Suprapubic skin (tissue), 4 donors: ENCODE results near the gene ZDHHC12. TPM values are rescaled to one million over a fixed set of nuclear protein-coding genes. Genes with fewer than 3 reads are reported as not detected.

ENCODE experiments used
- DNase-seq, 2 donors: peaks; one replicate each; pipeline ENCODE4 v3.0.0-alpha.2; 2019; ENCODE audit warnings: low spot score in 2 of 2
- H3K27ac ChIP-seq: fragments of 200-600 bp; sonication (generic); one replicate; pipeline ENCODE4 v1.5.1; 2019
- H3K27me3 ChIP-seq: fragments of 200-600 bp; sonication (generic); one replicate; pipeline ENCODE4 v1.5.1; 2019
- H3K36me3 ChIP-seq: fragments of 200-600 bp; sonication (generic); one replicate; pipeline ENCODE4 v1.5.1; 2019
- H3K4me1 ChIP-seq: fragments of 200-600 bp; sonication (generic); one replicate; pipeline ENCODE4 v1.5.1; 2019
- H3K4me3 ChIP-seq: fragments of 200-600 bp; sonication (generic); one replicate; pipeline ENCODE4 v1.5.1; 2019; ENCODE audit warnings: mild to moderate bottlenecking
- H3K9me3 ChIP-seq: fragments of 200-600 bp; sonication (generic); one replicate; pipeline ENCODE4 v1.5.1; 2019
- EP300 ChIP-seq: sonication (generic); formaldehyde crosslinking; IDR thresholded peaks from one replicate; pipeline ENCODE4 v1.6.1; 2017; ENCODE audit warnings: antibody characterized with exemption
- POLR2A ChIP-seq, 2 donors: fragments of 450-650 bp; IDR thresholded peaks; one replicate each; pipeline ENCODE4 v1.6.1; 2017; ENCODE audit warnings: antibody characterized with exemption in 2 of 2, mild to moderate bottlenecking in 2 of 2, moderate library complexity in 2 of 2
- POLR2AphosphoS5 ChIP-seq, 3 donors: sonication (generic); formaldehyde crosslinking; IDR thresholded peaks; one replicate each; pipeline ENCODE4 v1.6.1; 2017; ENCODE audit warnings: antibody characterized with exemption in 3 of 3
- WGBS: methylation state at CpG from one replicate; pipeline ENCODE4 v1.1.5; 2018; 5-methylcytosine and 5-hydroxymethylcytosine counted together
- total RNA-seq, 4 donors: library from RNA; depleted of rRNA; stranded (reverse); fragments of >200 nt; gene quantifications; one replicate each; pipeline ENCODE4 v1.1.0, GENCODE V29; 2016
- TF ChIP-seq, protein P1 (sequence below), 2 donors: fragments of 200-600 bp in 1 of 2; fragments of 450-650 bp in 1 of 2; sonication (generic) in 1 of 2; IDR thresholded peaks; one replicate each; pipeline ENCODE4 v1.5.1; 2016 to 2019; ENCODE audit warnings: antibody characterized with exemption in 2 of 2, mild to moderate bottlenecking in 1 of 2, moderate library complexity in 1 of 2

Gene ZDHHC12
- total RNA-seq, 4 donors from 2014 or later, result 31.5 to 90.5 (median 75.0) TPM

GRCh38 chr9:128689820-128690683 lies 33.9 kb downstream of the ZDHHC12 start:
- peak overlapping the region; percentile 71 for H3K4me3 ChIP-seq
- peak overlapping the region; percentile 95 for H3K27ac ChIP-seq
- no peaks in the 10 kb centered on the region for H3K9me3 ChIP-seq
- no peak for TF ChIP-seq EP300
- no peak for TF ChIP-seq POLR2A (IDR thresholded peaks at IDR 0.05)
- no peak for TF ChIP-seq POLR2AphosphoS5 (IDR thresholded peaks at IDR 0.05)
- TF ChIP-seq, protein P1, sequence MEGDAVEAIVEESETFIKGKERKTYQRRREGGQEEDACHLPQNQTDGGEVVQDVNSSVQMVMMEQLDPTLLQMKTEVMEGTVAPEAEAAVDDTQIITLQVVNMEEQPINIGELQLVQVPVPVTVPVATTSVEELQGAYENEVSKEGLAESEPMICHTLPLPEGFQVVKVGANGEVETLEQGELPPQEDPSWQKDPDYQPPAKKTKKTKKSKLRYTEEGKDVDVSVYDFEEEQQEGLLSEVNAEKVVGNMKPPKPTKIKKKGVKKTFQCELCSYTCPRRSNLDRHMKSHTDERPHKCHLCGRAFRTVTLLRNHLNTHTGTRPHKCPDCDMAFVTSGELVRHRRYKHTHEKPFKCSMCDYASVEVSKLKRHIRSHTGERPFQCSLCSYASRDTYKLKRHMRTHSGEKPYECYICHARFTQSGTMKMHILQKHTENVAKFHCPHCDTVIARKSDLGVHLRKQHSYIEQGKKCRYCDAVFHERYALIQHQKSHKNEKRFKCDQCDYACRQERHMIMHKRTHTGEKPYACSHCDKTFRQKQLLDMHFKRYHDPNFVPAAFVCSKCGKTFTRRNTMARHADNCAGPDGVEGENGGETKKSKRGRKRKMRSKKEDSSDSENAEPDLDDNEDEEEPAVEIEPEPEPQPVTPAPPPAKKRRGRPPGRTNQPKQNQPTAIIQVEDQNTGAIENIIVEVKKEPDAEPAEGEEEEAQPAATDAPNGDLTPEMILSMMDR (IDR thresholded peaks at IDR 0.05), result no peak
- H3K27me3 ChIP-seq, result no peaks in the 10 kb centered on the region
- under 1% methylated on average over 16 of the region's 83 CpGs for WGBS
- H3K36me3 ChIP-seq, result peaks cover 32% of the 10 kb centered on the region
- no peak for DNase-seq
- H3K4me1 ChIP-seq, result peaks cover 39% of the 10 kb centered on the region

GRCh38 chr9:128689293-128689774 lies 34.6 kb downstream of the ZDHHC12 start:
- DNase-seq, result peak in 1 of 2 donors; percentile 81
- Histone ChIP-seq H3K9me3 (no peaks in the 10 kb centered on the region), H3K4me1 (peaks cover 46% of the 10 kb centered on the region), H3K27me3 (no peaks in the 10 kb centered on the region), H3K36me3 (peaks cover 26% of the 10 kb centered on the region), H3K27ac (peak overlapping the region; percentile 95), H3K4me3 (peak overlapping the region; percentile 71)
- no CpG with 5 or more reads among the region's 80 CpGs for WGBS
- TF ChIP-seq, protein P1 (IDR thresholded peaks at IDR 0.05), result no peak
- TF ChIP-seq EP300 (no peak), POLR2A (IDR thresholded peaks at IDR 0.05) (no peak), POLR2AphosphoS5 (IDR thresholded peaks at IDR 0.05) (no peak)

DNA sequence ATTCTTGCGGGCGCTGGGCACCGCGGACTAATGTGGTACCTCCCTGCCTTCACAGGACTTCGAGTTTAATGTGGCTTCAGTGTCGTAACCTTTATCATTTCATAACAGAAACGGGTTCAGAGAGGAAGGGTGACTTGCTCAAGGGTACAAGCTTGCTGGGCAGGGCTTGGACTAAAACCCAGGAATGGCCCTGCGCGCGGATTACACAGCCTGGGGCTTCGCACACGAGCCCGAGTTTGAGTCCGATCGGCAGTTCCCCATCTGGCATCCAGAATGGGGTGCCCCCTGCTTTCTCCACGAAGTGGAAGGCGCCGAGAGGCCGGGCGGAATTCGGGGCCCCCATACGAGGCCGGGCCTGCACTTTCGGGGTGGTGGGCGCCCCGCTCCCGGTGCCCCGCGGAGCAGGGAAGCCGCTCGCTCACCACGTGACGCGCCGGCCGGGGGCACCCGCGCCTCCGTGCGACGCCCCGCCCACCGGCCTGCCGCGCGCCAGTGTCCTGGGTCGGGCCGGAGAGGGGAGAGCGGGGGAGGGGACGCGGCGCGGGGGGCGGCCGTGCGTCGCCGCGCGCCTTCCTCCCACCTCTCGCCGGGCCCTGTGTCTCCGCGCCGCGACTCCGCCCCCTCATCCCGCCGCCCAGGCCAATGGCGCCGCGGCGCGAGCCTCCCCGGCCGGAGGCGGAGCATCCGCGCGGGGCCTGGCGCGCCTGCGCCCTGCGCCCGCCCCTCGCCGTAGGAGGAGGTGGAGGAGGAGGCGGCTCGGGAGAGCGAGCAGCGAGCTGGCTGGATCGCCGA lies 35.2 kb downstream of the ZDHHC12 start, which contains the start of gene SET:
Gene SET, plus strand, starts transcription at position 722 of the 792 bp plus-strand sequence. CDS start 361 bp downstream, outside the sequence.
- H3K36me3 ChIP-seq, result peaks cover 20% of the 10 kb centered on the region
- H3K27me3 ChIP-seq, result no peaks in the 10 kb centered on the region
- peak within 1 kb of the TSS; percentile 71 for H3K4me3 ChIP-seq
- WGBS, result 7% methylated on average over 9 of the region's 93 CpGs
- peak within 1 kb of the TSS; percentile 95 for H3K27ac ChIP-seq
- peaks cover 51% of the 10 kb centered on the region for H3K4me1 ChIP-seq
- no peaks in the 10 kb centered on the region for H3K9me3 ChIP-seq
- TF ChIP-seq POLR2AphosphoS5 (IDR thresholded peaks at IDR 0.05) (peak in 1 of 3 donors; percentile 21), POLR2A (IDR thresholded peaks at IDR 0.05) (peak; percentile 86), EP300 (no peak)
- TF ChIP-seq, protein P1 (IDR thresholded peaks at IDR 0.05), result no peak
- DNase-seq, result peak; percentile 94 to 95

DNA sequence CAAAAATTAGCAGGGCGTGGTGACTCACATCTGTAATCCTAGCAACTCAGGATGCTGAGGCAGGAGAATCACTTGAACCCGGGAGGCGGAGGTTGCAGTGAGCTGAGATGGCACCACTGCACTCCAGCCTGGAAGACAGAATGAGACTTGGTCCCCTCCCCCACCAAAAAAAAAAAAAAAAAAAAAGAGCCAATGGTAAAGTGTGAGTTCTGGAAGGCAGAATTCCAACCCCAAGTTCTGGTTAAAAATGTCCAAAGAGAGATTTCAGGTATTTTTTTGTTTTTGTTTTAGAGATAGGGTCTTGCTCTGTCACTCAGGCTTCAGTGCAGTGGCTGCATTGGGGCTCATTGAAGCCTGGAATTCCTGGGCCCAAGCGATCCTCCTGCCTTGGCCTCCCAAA lies 36.5 kb downstream of the ZDHHC12 start:
- H3K4me1 ChIP-seq, result peaks cover 58% of the 10 kb centered on the region
- no peak overlapping the region for H3K27ac ChIP-seq
- H3K4me3 ChIP-seq, result no peak overlapping the region
- peaks cover 7% of the 10 kb centered on the region for H3K36me3 ChIP-seq
- no peak for TF ChIP-seq POLR2AphosphoS5 (IDR thresholded peaks at IDR 0.05)
- no peak for TF ChIP-seq EP300
- TF ChIP-seq POLR2A (IDR thresholded peaks at IDR 0.05), result no peak
- TF ChIP-seq, protein P1 (IDR thresholded peaks at IDR 0.05), result no peak
- 96% methylated on average over 4 of the region's 4 CpGs for WGBS
- H3K9me3 ChIP-seq, result no peaks in the 10 kb centered on the region
- no peaks in the 10 kb centered on the region for H3K27me3 ChIP-seq
- no peak for DNase-seq
